8988T (cell line): ENCODE measurements around the gene MAP1B.
"Not testable (repeated sequence)": the region's sequence is repeated elsewhere in the genome, so short reads cannot be mapped to it uniquely, and the experiment has no call there.

Source experiments
- DNase-seq: peaks from one replicate; pipeline ENCODE4 v3.0.0; 2011

Gene MAP1B

DNA sequence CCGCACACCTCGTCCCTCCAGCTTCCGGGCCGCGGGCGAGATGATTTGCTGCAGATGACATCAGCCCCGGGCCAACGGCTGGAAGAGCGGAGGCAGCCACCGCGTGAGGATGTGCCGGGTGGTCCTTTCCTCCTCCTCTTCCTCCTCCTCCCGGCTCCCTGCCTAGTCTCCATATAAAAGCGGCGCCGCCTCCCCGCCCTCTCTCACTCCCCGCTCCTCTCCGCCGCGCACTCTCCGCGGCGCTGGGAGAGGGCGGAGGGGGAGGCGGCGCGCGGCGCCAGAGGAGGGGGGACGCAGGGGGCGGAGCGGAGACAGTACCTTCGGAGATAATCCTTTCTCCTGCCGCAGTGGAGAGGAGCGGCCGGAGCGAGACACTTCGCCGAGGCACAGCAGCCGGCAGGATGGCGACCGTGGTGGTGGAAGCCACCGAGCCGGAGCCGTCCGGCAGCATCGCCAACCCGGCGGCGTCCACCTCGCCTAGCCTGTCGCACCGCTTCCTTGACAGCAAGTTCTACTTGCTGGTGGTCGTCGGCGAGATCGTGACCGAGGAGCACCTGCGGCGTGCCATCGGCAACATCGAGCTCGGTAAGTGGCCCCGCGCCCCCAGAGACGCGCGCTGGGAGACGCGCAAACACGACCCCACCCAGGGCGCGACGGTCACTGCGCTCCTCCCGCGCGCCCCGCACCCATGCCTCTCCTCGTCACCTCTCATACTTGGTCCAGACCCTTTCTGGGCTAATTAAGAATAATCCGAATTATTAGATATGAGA, at the start of gene MAP1B:
MAP1B (plus strand) TSS at position 345 of the 770 bp plus-strand sequence; CDS start at position 402, 57 bp downstream.
- peak; percentile 35 for DNase-seq

- DNase-seq, result no peak
These were observed 49.5 kb upstream of the MAP1B start for GRCh38 chr5:72057816-72058215.

DNA sequence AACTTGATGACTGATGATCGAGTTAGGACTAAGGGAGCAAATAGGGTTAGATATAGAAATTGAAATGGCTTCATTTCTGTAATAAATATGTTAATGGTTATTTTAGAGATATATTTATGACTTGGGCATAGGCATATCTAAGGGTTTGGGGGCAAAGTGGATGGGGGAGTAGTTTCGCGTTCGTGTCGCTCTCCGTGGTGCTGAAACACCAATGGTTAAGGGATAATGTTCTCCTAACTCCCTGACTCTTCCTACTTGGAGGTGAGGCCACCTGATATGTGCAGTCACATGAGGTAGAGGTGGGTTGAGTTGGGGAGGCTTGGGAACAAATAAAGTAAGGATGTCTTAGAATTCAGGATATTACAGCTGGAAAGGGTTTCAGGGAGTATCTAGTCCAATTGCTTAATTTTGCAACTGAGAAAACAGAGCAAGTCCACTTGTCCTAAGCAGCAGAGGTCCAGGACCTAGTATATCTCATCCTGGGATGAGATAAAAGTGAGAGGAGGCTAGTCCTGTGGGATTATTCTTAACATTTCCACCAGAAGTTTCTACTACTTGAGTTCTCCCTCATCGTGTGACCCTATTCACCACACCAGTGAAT, 44.0 kb upstream of the MAP1B start:
- DNase-seq, result no peak

GRCh38 chr5:72064801-72065570, 42.3 kb upstream of the MAP1B start:
- DNase-seq, result no peak

GRCh38 chr5:72065751-72066255, 41.5 kb upstream of the MAP1B start:
- no peak for DNase-seq

- DNase-seq, result peak; percentile 41
These were observed 40.6 kb upstream of the MAP1B start for GRCh38 chr5:72066705-72067107.

GRCh38 chr5:72067682-72068470, 39.4 kb upstream of the MAP1B start:
- DNase-seq, result peak; percentile 27

GRCh38 chr5:72070529-72070928, 36.7 kb upstream of the MAP1B start:
- DNase-seq, result no peak

DNA sequence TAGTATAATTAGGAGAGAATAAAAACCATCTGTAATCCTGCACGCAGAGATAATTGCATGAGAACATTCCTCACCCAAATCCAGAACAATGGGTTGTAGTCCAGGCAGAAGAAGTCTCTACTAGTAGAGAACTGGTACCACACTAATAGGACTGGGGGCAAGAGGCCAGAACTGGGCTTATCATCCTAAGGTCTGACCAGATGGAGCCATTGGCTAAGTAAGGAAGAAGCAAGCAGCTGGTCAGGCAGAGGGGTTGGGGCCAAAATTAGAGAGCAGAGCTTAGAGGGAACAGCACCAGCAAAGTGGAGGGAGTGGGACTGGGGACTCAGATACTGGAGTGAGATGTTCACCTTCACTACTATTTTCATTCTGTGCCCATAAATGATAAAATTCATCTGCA, 35.4 kb upstream of the MAP1B start:
- no peak for DNase-seq

DNA sequence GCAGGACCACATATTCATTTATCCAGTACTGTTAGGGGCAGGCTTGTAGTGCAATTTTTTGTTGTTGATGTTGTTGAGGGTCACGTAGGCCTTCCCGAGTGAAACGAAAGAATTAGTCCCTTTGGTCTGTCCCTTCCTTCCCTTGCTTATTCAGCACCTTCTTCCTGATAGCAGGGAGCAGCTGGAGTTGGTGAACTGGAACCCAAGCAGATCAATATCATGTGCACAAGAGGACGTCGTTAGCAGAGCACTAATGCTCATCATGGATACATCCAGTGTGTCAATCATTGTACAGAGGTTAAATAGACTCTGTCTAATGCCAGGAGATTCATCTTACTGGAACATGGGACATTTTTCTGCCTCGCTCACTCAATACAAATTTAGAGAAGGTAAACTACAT, 33.0 kb upstream of the MAP1B start:
- no peak for DNase-seq

DNA sequence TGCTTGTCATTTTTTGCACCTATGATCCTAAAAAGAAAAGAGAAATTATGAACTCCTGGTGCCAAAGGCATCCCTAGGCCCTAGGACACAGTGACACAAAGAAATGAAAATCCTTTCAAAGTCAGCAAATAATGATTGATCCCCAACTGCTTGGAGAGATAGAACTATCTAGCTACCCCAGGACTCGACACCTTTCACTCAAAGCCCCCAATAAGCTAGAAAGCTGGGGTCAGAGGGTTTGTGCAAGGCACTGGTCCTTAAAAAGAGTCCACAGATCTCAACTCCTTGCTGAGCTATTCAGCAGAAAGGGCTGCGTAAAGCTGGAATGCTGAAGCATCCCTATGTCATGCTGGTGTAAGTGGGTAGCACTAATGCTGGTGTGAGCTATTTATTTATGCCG, 31.8 kb upstream of the MAP1B start:
- DNase-seq, result no peak

DNA sequence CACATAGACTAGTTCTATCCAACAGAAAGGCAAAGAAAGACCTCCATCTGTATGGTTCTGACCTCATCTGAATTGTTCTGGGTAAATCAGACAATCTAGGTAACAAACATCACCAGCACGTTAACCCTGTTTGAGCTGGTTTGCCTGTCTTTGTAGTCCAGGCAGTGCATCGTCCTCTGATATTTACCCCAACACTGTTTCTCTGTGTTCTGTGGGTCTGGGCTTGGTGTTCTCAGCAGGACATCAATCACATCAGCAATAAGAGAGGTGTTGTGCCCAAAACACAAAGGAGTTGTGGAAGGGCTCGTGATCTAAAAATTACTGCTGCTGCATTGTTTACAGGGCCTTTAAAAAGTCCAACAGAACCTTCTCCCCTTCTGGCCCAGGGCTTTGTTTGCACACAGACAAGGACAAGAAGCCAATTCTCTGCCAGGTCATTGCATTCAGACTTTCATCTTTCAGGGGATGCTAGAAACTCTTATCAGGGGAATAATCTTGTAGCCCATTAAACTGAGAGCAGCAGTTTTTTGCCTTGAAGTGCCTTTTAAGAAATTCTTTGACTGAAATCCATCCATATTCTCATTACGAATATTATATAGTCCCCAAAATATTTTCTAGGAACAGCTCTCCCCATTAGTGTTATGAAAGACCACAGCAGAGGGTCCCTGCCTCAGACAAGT, 30.5 kb upstream of the MAP1B start:
- no peak for DNase-seq

GRCh38 chr5:72077390-72077789, 29.9 kb upstream of the MAP1B start:
- DNase-seq, result no peak

- no peak for DNase-seq
These were observed 28.0 kb upstream of the MAP1B start for GRCh38 chr5:72079288-72079687.

DNA sequence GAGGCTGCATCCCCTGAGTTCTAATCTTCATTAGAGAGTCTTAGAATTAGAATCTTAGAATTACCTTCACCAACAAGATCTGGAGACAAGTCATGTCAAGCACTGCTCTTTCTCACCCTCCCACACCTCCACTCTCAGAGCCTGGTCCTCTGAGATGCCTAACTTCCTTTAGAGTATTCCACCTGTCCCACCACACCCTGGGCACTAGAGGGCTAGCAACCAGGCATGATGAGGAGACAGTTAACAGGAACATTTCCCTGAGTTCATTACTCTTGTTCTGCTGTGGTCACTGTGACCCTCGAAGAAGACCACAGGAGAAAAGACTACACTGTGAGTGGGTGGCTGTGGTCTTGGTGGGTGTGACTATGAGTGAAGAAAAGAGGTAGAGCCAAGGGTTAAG, 25.2 kb upstream of the MAP1B start:
- DNase-seq, result no peak

DNA sequence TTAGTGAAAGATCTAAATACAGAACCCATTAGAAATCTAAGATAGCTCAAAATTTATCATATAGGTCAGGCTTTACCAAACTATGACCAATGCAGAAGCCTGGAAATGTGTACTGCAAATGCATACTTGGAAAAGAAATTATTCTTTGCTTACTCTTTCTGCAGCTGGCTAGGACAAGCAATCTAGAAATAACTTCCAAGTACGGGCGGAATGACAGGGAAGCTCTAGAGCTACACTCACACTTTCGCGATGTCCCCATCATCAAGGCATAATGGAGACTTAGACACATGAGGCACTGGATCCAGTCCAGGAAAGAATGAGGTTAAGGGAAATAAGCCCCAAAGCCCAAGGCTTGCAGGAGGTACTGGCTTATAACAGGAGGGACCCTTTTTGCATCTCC, 22.4 kb upstream of the MAP1B start:
- DNase-seq, result no peak

DNA sequence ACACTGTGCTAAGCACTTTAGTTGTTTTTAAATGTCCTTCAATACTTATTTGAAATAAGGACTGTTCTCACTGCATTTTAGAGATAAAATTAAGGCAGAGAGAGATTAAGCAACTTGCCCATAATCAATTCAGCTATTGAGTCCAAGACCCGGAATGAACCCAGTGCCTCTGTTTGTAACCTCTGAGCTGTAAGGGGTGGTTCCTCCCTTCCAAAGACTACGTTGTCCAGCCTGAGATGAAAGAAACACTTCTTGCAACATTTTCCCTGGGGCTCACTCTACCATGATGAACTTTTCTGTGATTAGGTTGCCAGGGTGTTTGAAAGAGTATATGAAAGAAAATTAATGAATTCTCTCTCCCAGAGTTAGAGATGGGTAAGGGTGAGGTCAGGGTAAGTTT, 22.0 kb upstream of the MAP1B start:
- no peak for DNase-seq

- DNase-seq, result not testable (repeated sequence)
These were observed 17.6 kb upstream of the MAP1B start for GRCh38 chr5:72089713-72090112.

DNA sequence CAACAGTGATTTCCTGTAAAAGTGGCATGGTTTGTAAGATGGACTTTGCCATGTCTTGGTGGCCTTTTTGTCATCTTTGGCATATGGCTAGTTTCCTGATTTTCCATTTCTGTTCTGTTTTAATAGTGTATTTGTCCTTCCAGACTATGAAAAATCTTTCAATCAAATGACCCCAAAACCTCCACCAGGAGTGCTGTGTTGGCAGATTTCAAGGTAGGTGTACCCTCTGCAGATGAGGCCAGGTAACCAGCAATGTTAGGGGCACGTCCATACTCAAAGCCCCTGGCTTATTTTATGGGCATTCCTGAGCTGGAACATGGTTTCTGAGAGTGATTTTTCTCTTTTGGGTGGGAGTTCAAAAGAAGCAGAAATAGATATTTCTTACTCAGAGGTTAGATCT, 15.2 kb upstream of the MAP1B start:
- no peak for DNase-seq

GRCh38 chr5:72093217-72093616, 14.1 kb upstream of the MAP1B start:
- DNase-seq, result no peak

- no peak for DNase-seq
These were observed 13.5 kb upstream of the MAP1B start for GRCh38 chr5:72093824-72094223.

DNA sequence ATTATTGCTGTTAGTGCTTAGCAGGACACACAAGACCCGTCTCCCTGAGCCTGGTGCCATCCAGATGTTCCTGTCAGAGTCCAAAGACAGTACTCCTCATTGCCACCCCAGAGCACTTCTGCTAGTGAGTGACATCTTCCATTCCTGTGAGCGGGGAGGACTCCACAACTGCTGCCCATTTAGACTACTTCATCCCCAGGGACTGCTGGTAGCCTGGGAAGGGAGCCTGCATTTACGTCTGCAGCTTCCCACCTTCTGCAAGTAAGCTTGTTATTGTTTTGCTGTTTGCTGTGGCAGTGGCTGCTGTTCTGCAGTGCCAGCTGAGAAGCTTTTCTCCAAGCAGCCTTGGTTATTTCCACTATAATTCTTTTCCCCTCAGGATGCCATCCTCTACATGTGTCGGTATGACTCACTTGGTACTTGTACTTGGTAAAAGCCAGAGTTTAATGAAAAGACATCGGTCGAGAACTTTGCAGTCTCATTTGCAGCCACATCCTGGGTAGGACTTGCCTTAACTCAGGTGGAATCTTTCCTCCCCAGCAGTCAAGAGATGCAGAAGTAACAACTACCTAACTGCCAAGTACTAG, 10.6 kb upstream of the MAP1B start:
- no peak for DNase-seq
